ENCODE data around the gene ABTB1.
"Not testable (repeated sequence)": the region's sequence is repeated elsewhere in the genome, so short reads cannot be mapped to it uniquely, and the experiment has no call there.

Gene ABTB1

GRCh38 chr3:127677541-127678314, 5.0 kb downstream of the ABTB1 start:
- no peak for TF ChIP-seq CTCF (IDR thresholded peaks at IDR 0.05)
- TF ChIP-seq ZFX (IDR thresholded peaks at IDR 0.05; ENCODE audit: borderline replicate concordance): no peak
- H3K27ac ChIP-seq: no peak overlapping the region

- no peak overlapping the region for H3K27ac ChIP-seq
- TF ChIP-seq CTCF (IDR thresholded peaks at IDR 0.05) (no peak), ZFX (IDR thresholded peaks at IDR 0.05; ENCODE audit: borderline replicate concordance) (no peak)
Observed at GRCh38 chr3:127678315-127678599, 5.5 kb downstream of the ABTB1 start.

DNA sequence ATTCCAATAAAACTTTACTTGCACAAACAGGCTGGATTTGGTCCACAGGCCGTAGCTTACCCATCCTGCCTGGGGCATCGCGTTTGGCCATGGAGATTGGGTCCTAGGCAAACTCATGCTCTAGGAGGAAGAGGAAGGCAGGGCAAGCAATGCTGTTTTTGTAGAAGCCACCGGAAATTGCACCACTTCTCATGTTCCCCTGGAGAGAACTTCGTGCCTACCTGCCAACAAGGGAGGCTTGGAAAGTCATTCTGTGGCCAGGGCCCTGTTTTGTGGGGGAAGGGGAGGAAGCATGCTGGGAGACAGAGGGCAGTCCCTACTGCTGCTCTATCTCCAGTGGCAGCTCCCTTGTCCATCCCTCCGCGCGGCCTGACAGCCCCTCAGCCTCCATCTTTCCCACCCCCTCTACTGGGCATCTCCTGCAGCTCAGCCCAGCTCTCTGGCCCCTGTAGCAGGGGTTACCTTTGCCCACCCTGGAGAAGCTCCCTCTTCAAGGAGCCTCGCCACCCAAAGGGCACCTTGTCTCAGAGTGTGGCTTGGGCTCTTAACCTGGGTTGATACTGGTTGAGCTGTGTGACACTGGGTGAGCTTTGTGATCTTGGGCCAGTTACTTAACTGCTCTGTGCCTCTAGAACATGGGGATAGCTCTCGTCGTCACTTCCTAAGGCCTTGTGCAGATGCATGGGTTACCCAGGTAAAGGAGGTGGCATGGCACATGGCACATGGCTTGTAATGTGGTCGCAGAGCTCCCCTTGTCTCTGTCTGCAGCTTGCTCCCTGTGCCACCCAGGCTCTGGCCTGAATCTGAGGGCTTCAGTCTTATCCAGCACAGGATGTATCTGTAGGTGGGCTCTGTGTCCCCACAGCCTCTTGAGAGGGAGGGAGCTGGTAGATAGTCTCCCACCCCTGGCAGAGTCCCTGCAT, 6.1 kb downstream of the ABTB1 start:
- H3K27ac ChIP-seq: no peak overlapping the region
- TF ChIP-seq CTCF (IDR thresholded peaks at IDR 0.05) (no peak), ZFX (IDR thresholded peaks at IDR 0.05; ENCODE audit: borderline replicate concordance) (no peak)

GRCh38 chr3:127679534-127680145, 6.9 kb downstream of the ABTB1 start:
- no peak for TF ChIP-seq ZFX (IDR thresholded peaks at IDR 0.05; ENCODE audit: borderline replicate concordance)
- TF ChIP-seq CTCF (IDR thresholded peaks at IDR 0.05): peak; percentile 48

GRCh38 chr3:127680146-127680661, 7.5 kb downstream of the ABTB1 start:
- H3K27ac ChIP-seq: no peak overlapping the region
- TF ChIP-seq CTCF (IDR thresholded peaks at IDR 0.05) (no peak), ZFX (IDR thresholded peaks at IDR 0.05; ENCODE audit: borderline replicate concordance) (no peak)

More at GRCh38 chr3:127679534-127680145, 6.9 kb downstream of the ABTB1 start:
- no peak overlapping the region for H3K27ac ChIP-seq

GRCh38 chr3:127680798-127681221, 8.1 kb downstream of the ABTB1 start:
- H3K27ac ChIP-seq: no peak overlapping the region
- TF ChIP-seq ZFX (IDR thresholded peaks at IDR 0.05; ENCODE audit: borderline replicate concordance): no peak
- no peak for TF ChIP-seq CTCF (IDR thresholded peaks at IDR 0.05)

GRCh38 chr3:127682175-127682554, 9.4 kb downstream of the ABTB1 start:
- H3K27ac ChIP-seq: not testable (repeated sequence)
